HEK293 (cell line): ENCODE results near the gene FSTL4.
A peak's percentile ranks its signal among the peaks of the same experiment; 100 is the strongest.

Experiments
- CTCF ChIA-PET: fragments of 350-600 bp; formaldehyde crosslinking; extraction: SDS; loops from one replicate; lab custom pipeline; 2021; ENCODE audit warnings: antibody characterized with exemption; lab: Yijun Ruan, JAX
- POLR2A ChIA-PET: fragments of 300-600 bp; formaldehyde crosslinking; extraction: SDS; loops from one replicate; lab custom pipeline; 2020; ENCODE audit warnings: antibody characterized with exemption, inconsistent platforms; lab: Yijun Ruan, JAX
- H3K27ac ChIP-seq: fragments of 200-500 bp; sonication (Bioruptor generic); 2 replicates; pipeline ENCODE4 v1.5.1; 2014; ENCODE audit warnings: low read depth, low read length, control low read depth, inconsistent platforms; ENCODE audit errors: extremely low read depth
- H3K36me3 ChIP-seq, 2 experiments: fragments of 200-500 bp in 1 of 2; sonication (Bioruptor generic) in 1 of 2; 1 replicate in 1 of 2; 2 replicates in 1 of 2; pipeline ENCODE4 v1.5.1; 2014 to 2017; ENCODE audit warnings: inconsistent platforms in 2 of 2, low read length in 2 of 2; ENCODE audit not compliant: control insufficient read depth in 2 of 2, insufficient read depth in 1 of 2
- H3K4me1 ChIP-seq: fragments of 200-500 bp; sonication (Bioruptor generic); 2 replicates; pipeline ENCODE4 v1.5.1; 2014; ENCODE audit warnings: mild to moderate bottlenecking, low read length, inconsistent platforms; ENCODE audit not compliant: control insufficient read depth, insufficient read depth
- H3K4me3 ChIP-seq: 2 replicates; pipeline ENCODE4 v1.5.1; 2011; ENCODE audit warnings: low read depth, mild to moderate bottlenecking, control low read depth, low read length, moderate library complexity
- H3K9me3 ChIP-seq: fragments of 200-500 bp; sonication (Bioruptor generic); 2 replicates; pipeline ENCODE4 v1.5.1; 2014; ENCODE audit warnings: low read depth, low read length, inconsistent platforms; ENCODE audit not compliant: control insufficient read depth, insufficient read depth
- GLIS1 ChIP-seq: fragments of 450-650 bp; formaldehyde crosslinking; IDR thresholded peaks from 2 replicates; pipeline ENCODE4 v1.5.1; 2016; ENCODE audit warnings: missing biosample characterization, missing genetic modification characterization
- OSR2 ChIP-seq: fragments of 450-650 bp; formaldehyde crosslinking; IDR thresholded peaks from 2 replicates; pipeline ENCODE4 v1.5.1; 2016; ENCODE audit warnings: missing biosample characterization, missing genetic modification characterization
- SCRT1 ChIP-seq: fragments of 450-650 bp; formaldehyde crosslinking; IDR thresholded peaks from 2 replicates; pipeline ENCODE4 v1.5.1; 2016; ENCODE audit warnings: missing biosample characterization, missing genetic modification characterization, borderline replicate concordance
- SP2 ChIP-seq: fragments of 450-650 bp; formaldehyde crosslinking; IDR thresholded peaks from 2 replicates; pipeline ENCODE4 v1.5.1; 2016; ENCODE audit warnings: missing biosample characterization, missing genetic modification characterization
- ZBTB21 ChIP-seq: fragments of 450-650 bp; formaldehyde crosslinking; IDR thresholded peaks from 2 replicates; pipeline ENCODE4 v1.5.1; 2017; ENCODE audit warnings: missing biosample characterization, missing genetic modification characterization
- ZBTB48 ChIP-seq: fragments of 450-650 bp; formaldehyde crosslinking; IDR thresholded peaks from 2 replicates; pipeline ENCODE4 v1.5.1; 2016; ENCODE audit warnings: missing biosample characterization, missing genetic modification characterization
- ZIC2 ChIP-seq: fragments of 450-650 bp; formaldehyde crosslinking; IDR thresholded peaks from 2 replicates; pipeline ENCODE4 v1.5.1; 2016; ENCODE audit warnings: missing biosample characterization, missing genetic modification characterization
- ZNF211 ChIP-seq: fragments of 450-650 bp; formaldehyde crosslinking; IDR thresholded peaks from 2 replicates; pipeline ENCODE4 v1.5.1; 2016; ENCODE audit warnings: low read depth, missing biosample characterization, missing genetic modification characterization
- ZNF23 ChIP-seq: fragments of 450-650 bp; formaldehyde crosslinking; IDR thresholded peaks from 2 replicates; pipeline ENCODE4 v1.5.1; 2016; ENCODE audit warnings: missing biosample characterization, missing genetic modification characterization, borderline replicate concordance
- ZNF248 ChIP-seq: fragments of 450-650 bp; formaldehyde crosslinking; IDR thresholded peaks from 2 replicates; pipeline ENCODE4 v1.5.1; 2017; ENCODE audit warnings: missing biosample characterization, missing genetic modification characterization
- ZNF350 ChIP-seq: fragments of 450-650 bp; formaldehyde crosslinking; IDR thresholded peaks from 2 replicates; pipeline ENCODE4 v1.5.0; 2017; ENCODE audit warnings: missing biosample characterization, mild to moderate bottlenecking, missing genetic modification characterization
- ZNF449 ChIP-seq: fragments of 450-650 bp; formaldehyde crosslinking; IDR thresholded peaks from 2 replicates; pipeline ENCODE4 v1.5.1; 2017; ENCODE audit warnings: missing biosample characterization, mild to moderate bottlenecking, missing genetic modification characterization, moderate library complexity
- ZNF621 ChIP-seq: fragments of 450-650 bp; formaldehyde crosslinking; IDR thresholded peaks from 2 replicates; pipeline ENCODE4 v1.5.1; 2017; ENCODE audit warnings: missing biosample characterization, missing genetic modification characterization
- ZNF629 ChIP-seq: fragments of 450-650 bp; formaldehyde crosslinking; IDR thresholded peaks from 2 replicates; pipeline ENCODE4 v1.5.1; 2017; ENCODE audit warnings: missing biosample characterization, missing genetic modification characterization
- ZNF776 ChIP-seq: fragments of 450-650 bp; formaldehyde crosslinking; IDR thresholded peaks from 2 replicates; pipeline ENCODE4 v1.5.0; 2017; ENCODE audit warnings: missing biosample characterization, missing genetic modification characterization, borderline replicate concordance
- ZSCAN30 ChIP-seq: fragments of 450-650 bp; IDR thresholded peaks from 2 replicates; pipeline ENCODE4 v1.5.1; 2018; ENCODE audit warnings: missing biosample characterization, mild to moderate bottlenecking, missing genetic modification characterization, moderate library complexity
- TF ChIP-seq, protein P1 (sequence below): sonication (generic); formaldehyde crosslinking; IDR thresholded peaks from 2 replicates; pipeline ENCODE4 v1.8.1; 2022; ENCODE audit warnings: mild to moderate bottlenecking, moderate library complexity, missing genetic modification reagents
- TF ChIP-seq, protein P2 (sequence below): fragments of 450-650 bp; formaldehyde crosslinking; IDR thresholded peaks from 2 replicates; pipeline ENCODE4 v1.5.1; 2016; ENCODE audit warnings: missing biosample characterization, missing genetic modification characterization
- TF ChIP-seq, protein P3 (sequence below): fragments of 450-650 bp; formaldehyde crosslinking; IDR thresholded peaks from 2 replicates; pipeline ENCODE4 v1.5.1; 2016; ENCODE audit warnings: missing biosample characterization, missing genetic modification characterization, low read depth
- TF ChIP-seq, protein P4 (sequence below): fragments of 450-650 bp; formaldehyde crosslinking; IDR thresholded peaks from 2 replicates; pipeline ENCODE4 v1.5.1; 2016; ENCODE audit warnings: missing biosample characterization, missing genetic modification characterization, borderline replicate concordance
- TF ChIP-seq, protein P5 (sequence below): fragments of 450-650 bp; formaldehyde crosslinking; IDR thresholded peaks from 2 replicates; pipeline ENCODE4 v1.5.1; 2016; ENCODE audit warnings: missing biosample characterization, missing genetic modification characterization
- TF ChIP-seq, protein P6 (sequence below): fragments of 450-650 bp; IDR thresholded peaks from 2 replicates; pipeline ENCODE4 v1.5.1; 2018; ENCODE audit warnings: missing biosample characterization, missing genetic modification characterization
- TF ChIP-seq, protein P7 (sequence below): IDR thresholded peaks from 2 replicates; pipeline ENCODE4 v1.6.1; 2011; ENCODE audit warnings: mild to moderate bottlenecking, low read depth, low read length, borderline replicate concordance

Gene FSTL4

GRCh38 chr5:133661389-133661788 lies 49.0 kb upstream of the FSTL4 start:
- POLR2A ChIA-PET = no interaction called here
- TF ChIP-seq SCRT1 = no peak
- no peak for TF ChIP-seq ZNF776
- TF ChIP-seq, protein P1, sequence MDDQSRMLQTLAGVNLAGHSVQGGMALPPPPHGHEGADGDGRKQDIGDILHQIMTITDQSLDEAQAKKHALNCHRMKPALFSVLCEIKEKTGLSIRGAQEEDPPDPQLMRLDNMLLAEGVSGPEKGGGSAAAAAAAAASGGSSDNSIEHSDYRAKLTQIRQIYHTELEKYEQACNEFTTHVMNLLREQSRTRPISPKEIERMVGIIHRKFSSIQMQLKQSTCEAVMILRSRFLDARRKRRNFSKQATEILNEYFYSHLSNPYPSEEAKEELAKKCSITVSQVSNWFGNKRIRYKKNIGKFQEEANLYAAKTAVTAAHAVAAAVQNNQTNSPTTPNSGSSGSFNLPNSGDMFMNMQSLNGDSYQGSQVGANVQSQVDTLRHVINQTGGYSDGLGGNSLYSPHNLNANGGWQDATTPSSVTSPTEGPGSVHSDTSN (CRISPR knock-in tag) = no peak
- no peak for TF ChIP-seq ZNF248 (tag by site-specific recombination)
- TF ChIP-seq ZNF621 (tag by site-specific recombination) = no peak
- no peak for TF ChIP-seq OSR2 (tag by site-specific recombination)
- TF ChIP-seq, protein P2, sequence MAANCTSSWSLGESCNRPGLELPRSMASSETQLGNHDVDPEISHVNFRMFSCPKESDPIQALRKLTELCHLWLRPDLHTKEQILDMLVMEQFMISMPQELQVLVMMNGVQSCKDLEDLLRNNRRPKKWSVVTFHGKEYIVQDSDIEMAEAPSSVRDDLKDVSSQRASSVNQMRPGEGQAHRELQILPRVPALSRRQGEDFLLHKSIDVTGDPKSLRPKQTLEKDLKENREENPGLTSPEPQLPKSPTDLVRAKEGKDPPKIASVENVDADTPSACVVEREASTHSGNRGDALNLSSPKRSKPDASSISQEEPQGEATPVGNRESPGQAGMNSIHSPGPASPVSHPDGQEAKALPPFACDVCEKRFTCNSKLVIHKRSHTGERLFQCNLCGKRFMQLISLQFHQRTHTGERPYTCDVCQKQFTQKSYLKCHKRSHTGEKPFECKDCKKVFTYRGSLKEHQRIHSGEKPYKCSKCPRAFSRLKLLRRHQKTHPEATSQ (tag by site-specific recombination) = no peak
- TF ChIP-seq, protein P3, sequence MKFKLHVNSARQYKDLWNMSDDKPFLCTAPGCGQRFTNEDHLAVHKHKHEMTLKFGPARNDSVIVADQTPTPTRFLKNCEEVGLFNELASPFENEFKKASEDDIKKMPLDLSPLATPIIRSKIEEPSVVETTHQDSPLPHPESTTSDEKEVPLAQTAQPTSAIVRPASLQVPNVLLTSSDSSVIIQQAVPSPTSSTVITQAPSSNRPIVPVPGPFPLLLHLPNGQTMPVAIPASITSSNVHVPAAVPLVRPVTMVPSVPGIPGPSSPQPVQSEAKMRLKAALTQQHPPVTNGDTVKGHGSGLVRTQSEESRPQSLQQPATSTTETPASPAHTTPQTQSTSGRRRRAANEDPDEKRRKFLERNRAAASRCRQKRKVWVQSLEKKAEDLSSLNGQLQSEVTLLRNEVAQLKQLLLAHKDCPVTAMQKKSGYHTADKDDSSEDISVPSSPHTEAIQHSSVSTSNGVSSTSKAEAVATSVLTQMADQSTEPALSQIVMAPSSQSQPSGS = peak; percentile 94
- no peak for TF ChIP-seq ZNF350 (tag by site-specific recombination)
- TF ChIP-seq GLIS1 (tag by site-specific recombination) = no peak
- TF ChIP-seq ZNF23 = no peak
- TF ChIP-seq ZSCAN30 (tag by site-specific recombination) = no peak
- peak; percentile 75 for TF ChIP-seq ZNF629 (tag by site-specific recombination)
- TF ChIP-seq SP2 (tag by site-specific recombination) = no peak
- TF ChIP-seq, protein P4, sequence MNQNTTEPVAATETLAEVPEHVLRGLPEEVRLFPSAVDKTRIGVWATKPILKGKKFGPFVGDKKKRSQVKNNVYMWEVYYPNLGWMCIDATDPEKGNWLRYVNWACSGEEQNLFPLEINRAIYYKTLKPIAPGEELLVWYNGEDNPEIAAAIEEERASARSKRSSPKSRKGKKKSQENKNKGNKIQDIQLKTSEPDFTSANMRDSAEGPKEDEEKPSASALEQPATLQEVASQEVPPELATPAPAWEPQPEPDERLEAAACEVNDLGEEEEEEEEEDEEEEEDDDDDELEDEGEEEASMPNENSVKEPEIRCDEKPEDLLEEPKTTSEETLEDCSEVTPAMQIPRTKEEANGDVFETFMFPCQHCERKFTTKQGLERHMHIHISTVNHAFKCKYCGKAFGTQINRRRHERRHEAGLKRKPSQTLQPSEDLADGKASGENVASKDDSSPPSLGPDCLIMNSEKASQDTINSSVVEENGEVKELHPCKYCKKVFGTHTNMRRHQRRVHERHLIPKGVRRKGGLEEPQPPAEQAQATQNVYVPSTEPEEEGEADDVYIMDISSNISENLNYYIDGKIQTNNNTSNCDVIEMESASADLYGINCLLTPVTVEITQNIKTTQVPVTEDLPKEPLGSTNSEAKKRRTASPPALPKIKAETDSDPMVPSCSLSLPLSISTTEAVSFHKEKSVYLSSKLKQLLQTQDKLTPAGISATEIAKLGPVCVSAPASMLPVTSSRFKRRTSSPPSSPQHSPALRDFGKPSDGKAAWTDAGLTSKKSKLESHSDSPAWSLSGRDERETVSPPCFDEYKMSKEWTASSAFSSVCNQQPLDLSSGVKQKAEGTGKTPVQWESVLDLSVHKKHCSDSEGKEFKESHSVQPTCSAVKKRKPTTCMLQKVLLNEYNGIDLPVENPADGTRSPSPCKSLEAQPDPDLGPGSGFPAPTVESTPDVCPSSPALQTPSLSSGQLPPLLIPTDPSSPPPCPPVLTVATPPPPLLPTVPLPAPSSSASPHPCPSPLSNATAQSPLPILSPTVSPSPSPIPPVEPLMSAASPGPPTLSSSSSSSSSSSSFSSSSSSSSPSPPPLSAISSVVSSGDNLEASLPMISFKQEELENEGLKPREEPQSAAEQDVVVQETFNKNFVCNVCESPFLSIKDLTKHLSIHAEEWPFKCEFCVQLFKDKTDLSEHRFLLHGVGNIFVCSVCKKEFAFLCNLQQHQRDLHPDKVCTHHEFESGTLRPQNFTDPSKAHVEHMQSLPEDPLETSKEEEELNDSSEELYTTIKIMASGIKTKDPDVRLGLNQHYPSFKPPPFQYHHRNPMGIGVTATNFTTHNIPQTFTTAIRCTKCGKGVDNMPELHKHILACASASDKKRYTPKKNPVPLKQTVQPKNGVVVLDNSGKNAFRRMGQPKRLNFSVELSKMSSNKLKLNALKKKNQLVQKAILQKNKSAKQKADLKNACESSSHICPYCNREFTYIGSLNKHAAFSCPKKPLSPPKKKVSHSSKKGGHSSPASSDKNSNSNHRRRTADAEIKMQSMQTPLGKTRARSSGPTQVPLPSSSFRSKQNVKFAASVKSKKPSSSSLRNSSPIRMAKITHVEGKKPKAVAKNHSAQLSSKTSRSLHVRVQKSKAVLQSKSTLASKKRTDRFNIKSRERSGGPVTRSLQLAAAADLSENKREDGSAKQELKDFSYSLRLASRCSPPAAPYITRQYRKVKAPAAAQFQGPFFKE (tag by site-specific recombination) = no peak
- TF ChIP-seq ZNF211 = no peak
- TF ChIP-seq ZBTB48 (tag by site-specific recombination) = no peak
- no peak for TF ChIP-seq ZIC2
- TF ChIP-seq, protein P5, sequence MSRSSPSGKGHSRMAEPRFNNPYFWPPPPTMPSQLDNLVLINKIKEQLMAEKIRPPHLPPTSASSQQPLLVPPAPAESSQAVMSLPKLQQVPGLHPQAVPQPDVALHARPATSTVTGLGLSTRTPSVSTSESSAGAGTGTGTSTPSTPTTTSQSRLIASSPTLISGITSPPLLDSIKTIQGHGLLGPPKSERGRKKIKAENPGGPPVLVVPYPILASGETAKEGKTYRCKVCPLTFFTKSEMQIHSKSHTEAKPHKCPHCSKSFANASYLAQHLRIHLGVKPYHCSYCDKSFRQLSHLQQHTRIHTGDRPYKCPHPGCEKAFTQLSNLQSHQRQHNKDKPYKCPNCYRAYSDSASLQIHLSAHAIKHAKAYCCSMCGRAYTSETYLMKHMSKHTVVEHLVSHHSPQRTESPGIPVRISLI (tag by site-specific recombination) = no peak
- no peak for TF ChIP-seq ZNF449 (tag by site-specific recombination)
- TF ChIP-seq, protein P6, sequence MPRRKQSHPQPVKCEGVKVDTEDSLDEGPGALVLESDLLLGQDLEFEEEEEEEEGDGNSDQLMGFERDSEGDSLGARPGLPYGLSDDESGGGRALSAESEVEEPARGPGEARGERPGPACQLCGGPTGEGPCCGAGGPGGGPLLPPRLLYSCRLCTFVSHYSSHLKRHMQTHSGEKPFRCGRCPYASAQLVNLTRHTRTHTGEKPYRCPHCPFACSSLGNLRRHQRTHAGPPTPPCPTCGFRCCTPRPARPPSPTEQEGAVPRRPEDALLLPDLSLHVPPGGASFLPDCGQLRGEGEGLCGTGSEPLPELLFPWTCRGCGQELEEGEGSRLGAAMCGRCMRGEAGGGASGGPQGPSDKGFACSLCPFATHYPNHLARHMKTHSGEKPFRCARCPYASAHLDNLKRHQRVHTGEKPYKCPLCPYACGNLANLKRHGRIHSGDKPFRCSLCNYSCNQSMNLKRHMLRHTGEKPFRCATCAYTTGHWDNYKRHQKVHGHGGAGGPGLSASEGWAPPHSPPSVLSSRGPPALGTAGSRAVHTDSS (tag by site-specific recombination) = no peak
- TF ChIP-seq, protein P7, sequence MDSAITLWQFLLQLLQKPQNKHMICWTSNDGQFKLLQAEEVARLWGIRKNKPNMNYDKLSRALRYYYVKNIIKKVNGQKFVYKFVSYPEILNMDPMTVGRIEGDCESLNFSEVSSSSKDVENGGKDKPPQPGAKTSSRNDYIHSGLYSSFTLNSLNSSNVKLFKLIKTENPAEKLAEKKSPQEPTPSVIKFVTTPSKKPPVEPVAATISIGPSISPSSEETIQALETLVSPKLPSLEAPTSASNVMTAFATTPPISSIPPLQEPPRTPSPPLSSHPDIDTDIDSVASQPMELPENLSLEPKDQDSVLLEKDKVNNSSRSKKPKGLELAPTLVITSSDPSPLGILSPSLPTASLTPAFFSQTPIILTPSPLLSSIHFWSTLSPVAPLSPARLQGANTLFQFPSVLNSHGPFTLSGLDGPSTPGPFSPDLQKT = no peak
- TF ChIP-seq ZBTB21 (tag by site-specific recombination) = peak; percentile 46
- TF ChIP-seq, all 188 proteins: peak for 3
- CTCF ChIA-PET = interaction anchor here (0.6 to 1.1 kb wide), 3 partner anchors 107 to 208 kb away, joined by 3 read pairs; no protein-coding TSS in a partner anchor
- Histone ChIP-seq H3K4me3 (no peak overlapping the region), H3K27ac (no peak overlapping the region), H3K36me3 (no peaks in the 10 kb centered on the region), H3K9me3 (no peaks in the 10 kb centered on the region), H3K4me1 (no peaks in the 10 kb centered on the region)
